Measurements from ENCODE around the gene UGT1A7. TPM values are rescaled to one million over a fixed set of nuclear protein-coding genes. Genes with fewer than 3 reads are reported as not detected.

The UGT1A7 gene
- total RNA-seq, 1 donor from 2014 or later: 4.9 TPM

- no peaks in the 10 kb centered on the region for H3K36me3 ChIP-seq
- intact Hi-C loops (cut with DNase I): no loop called here
- H3K27me3 ChIP-seq: no peaks in the 10 kb centered on the region
- H3K9me3 ChIP-seq: no peaks in the 10 kb centered on the region
- no peaks in the 10 kb centered on the region for H3K4me1 ChIP-seq
- no peak overlapping the region for H3K4me3 ChIP-seq
- H3K27ac ChIP-seq: no peak overlapping the region
- no peak for DNase-seq (ENCODE audit: extremely low spot score in 2 of 2)
- no peak for TF ChIP-seq POLR2AphosphoS5 (IDR thresholded peaks at IDR 0.05; ENCODE audit: insufficient read depth in 1 of 2, low read depth in 1 of 2)
- TF ChIP-seq POLR2A (IDR thresholded peaks at IDR 0.05): no peak
- TF ChIP-seq CTCF (IDR thresholded peaks at IDR 0.05): no peak
Observed at GRCh38 chr2:233761040-233761769, 79.5 kb downstream of the UGT1A7 start.

DNA sequence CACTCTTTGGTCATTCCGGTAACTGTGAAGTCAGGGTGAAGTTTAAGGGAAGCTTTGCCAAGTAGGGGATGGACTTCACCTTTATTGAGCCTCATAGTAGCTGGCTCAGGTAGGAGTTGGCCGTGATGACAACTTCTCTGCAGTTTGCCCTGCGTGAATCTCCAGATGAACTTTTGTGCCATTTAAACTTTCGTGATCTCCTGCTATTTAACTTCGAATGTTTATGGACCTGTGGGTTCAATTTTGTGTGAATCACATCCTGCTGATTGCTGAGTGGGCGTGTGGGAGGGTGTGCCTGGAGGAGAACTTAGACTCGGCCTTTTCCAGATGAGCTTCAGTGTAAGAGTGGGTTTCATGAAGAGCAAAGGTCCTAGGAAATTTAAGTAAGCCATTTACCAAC lies 82.6 kb downstream of the UGT1A7 start:
- intact Hi-C loops (cut with DNase I): no loop called here
- H3K27ac ChIP-seq: no peak overlapping the region
- TF ChIP-seq POLR2AphosphoS5 (IDR thresholded peaks at IDR 0.05; ENCODE audit: insufficient read depth in 1 of 2, low read depth in 1 of 2) (no peak), POLR2A (IDR thresholded peaks at IDR 0.05) (no peak), CTCF (IDR thresholded peaks at IDR 0.05) (no peak)
- H3K27me3 ChIP-seq: no peaks in the 10 kb centered on the region
- H3K9me3 ChIP-seq: no peaks in the 10 kb centered on the region
- no peaks in the 10 kb centered on the region for H3K36me3 ChIP-seq
- no peak for DNase-seq (ENCODE audit: extremely low spot score in 2 of 2)
- H3K4me3 ChIP-seq: no peak overlapping the region
- no peaks in the 10 kb centered on the region for H3K4me1 ChIP-seq

DNA sequence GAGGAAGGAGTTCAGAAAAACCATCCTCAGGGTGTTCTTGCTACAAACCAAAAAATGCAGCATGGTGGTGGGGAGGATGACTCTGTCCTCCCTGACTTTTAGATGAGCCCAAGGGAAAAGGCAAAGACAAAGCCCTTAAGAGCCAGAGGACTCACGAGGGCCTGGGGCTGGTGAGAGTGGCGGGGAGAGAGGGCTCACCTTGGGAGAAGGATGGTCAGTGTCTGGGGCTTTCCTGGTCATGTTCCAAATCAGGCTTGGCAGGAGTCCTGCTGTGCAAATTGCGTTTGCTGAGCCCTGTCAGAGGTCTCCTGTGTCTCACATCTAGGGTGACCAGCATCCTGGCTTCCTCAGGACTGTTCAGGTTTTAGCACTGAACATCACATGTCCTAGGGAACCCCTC lies 83.1 kb downstream of the UGT1A7 start:
- no peak for DNase-seq (ENCODE audit: extremely low spot score in 2 of 2)
- H3K4me3 ChIP-seq: no peak overlapping the region
- H3K4me1 ChIP-seq: no peaks in the 10 kb centered on the region
- no peaks in the 10 kb centered on the region for H3K36me3 ChIP-seq
- TF ChIP-seq POLR2AphosphoS5 (IDR thresholded peaks at IDR 0.05; ENCODE audit: insufficient read depth in 1 of 2, low read depth in 1 of 2): no peak
- no peak for TF ChIP-seq POLR2A (IDR thresholded peaks at IDR 0.05)
- TF ChIP-seq CTCF (IDR thresholded peaks at IDR 0.05): no peak
- no peak overlapping the region for H3K27ac ChIP-seq
- intact Hi-C loops (cut with DNase I): no loop called here
- H3K27me3 ChIP-seq: no peaks in the 10 kb centered on the region
- H3K9me3 ChIP-seq: no peaks in the 10 kb centered on the region

DNA sequence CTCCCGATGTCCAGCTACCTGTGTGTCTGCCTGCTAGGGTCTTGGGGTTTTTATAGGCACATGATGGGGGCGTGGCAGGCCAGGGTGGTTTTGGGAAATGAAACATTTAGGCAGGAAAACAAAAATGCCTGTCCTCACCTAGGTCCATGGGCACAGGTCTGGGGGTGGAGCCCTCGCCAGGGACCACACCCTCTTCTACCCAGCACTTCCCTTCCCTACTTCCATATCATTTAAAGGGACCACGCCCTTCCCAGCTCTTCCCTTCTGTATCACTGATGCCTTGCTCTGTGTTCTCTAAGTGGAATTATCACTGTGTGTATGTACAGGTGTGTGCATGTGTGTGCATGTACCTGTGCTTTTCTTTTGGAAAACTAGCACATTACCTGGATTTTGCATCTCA lies 84.7 kb downstream of the UGT1A7 start:
- no peak for DNase-seq (ENCODE audit: extremely low spot score in 2 of 2)
- Histone ChIP-seq H3K4me3 (no peak overlapping the region), H3K36me3 (no peaks in the 10 kb centered on the region), H3K9me3 (no peaks in the 10 kb centered on the region), H3K4me1 (no peaks in the 10 kb centered on the region), H3K27ac (no peak overlapping the region), H3K27me3 (no peaks in the 10 kb centered on the region)
- TF ChIP-seq POLR2A (IDR thresholded peaks at IDR 0.05): no peak
- TF ChIP-seq POLR2AphosphoS5 (IDR thresholded peaks at IDR 0.05; ENCODE audit: insufficient read depth in 1 of 2, low read depth in 1 of 2): no peak
- intact Hi-C loops (cut with DNase I): no loop called here

- Histone ChIP-seq H3K27me3 (no peaks in the 10 kb centered on the region), H3K4me1 (no peaks in the 10 kb centered on the region), H3K4me3 (no peak overlapping the region), H3K36me3 (no peaks in the 10 kb centered on the region), H3K9me3 (no peaks in the 10 kb centered on the region), H3K27ac (no peak overlapping the region)
- no peak for DNase-seq (ENCODE audit: extremely low spot score in 2 of 2)
- no peak for TF ChIP-seq CTCF (IDR thresholded peaks at IDR 0.05)
- TF ChIP-seq POLR2AphosphoS5 (IDR thresholded peaks at IDR 0.05; ENCODE audit: insufficient read depth in 1 of 2, low read depth in 1 of 2): no peak
- no peak for TF ChIP-seq POLR2A (IDR thresholded peaks at IDR 0.05)
- intact Hi-C loops (cut with DNase I): no loop called here
Observed at GRCh38 chr2:233768076-233768475, 86.4 kb downstream of the UGT1A7 start.
